A673 (cell line): ENCODE data around the gene GLTP. TPM values are rescaled to one million over a fixed set of nuclear protein-coding genes. Genes with fewer than 3 reads are reported as not detected.

Experiments
- BruUV-seq: library from RNA; stranded (reverse); fragments of 400-500 nt; replicated peaks from 2 replicates; lab custom pipeline; 2021; lab: Mats Ljungman, UMichigan
- CTCF ChIA-PET: fragments of 300-600 bp; sonication (Branson Sonifier 250); formaldehyde crosslinking; loops from one replicate; lab custom pipeline; 2022; ENCODE audit warnings: antibody characterized with exemption; lab: Charles Lee
- POLR2A ChIA-PET: fragments of 300-600 bp; sonication (Branson Sonifier 250); formaldehyde crosslinking; loops from one replicate; lab custom pipeline; 2022; ENCODE audit warnings: antibody characterized with exemption; ENCODE audit not compliant: low non-redundant PET; lab: Charles Lee
- DNase-seq: peaks from one replicate; pipeline ENCODE4 v3.0.0-alpha.2; 2015; ENCODE audit warnings: low spot score
- H3K27ac ChIP-seq: fragments of 200-600 bp; sonication (generic); 2 replicates; pipeline ENCODE4 v1.5.1; 2016; ENCODE audit warnings: mixed run types, low read depth, mild to moderate bottlenecking, mixed read lengths, antibody characterized with exemption, low read length; ENCODE audit not compliant: poor library complexity, severe bottlenecking
- H3K27me3 ChIP-seq: fragments of 200-600 bp; sonication (generic); replicated peaks from 2 replicates; pipeline ENCODE4 v1.6.1; 2017; ENCODE audit warnings: mixed run types, low read depth, mild to moderate bottlenecking, mixed read lengths, antibody characterized with exemption, low read length; ENCODE audit not compliant: insufficient read depth, poor library complexity
- H3K36me3 ChIP-seq: fragments of 200-600 bp; sonication (generic); 2 replicates; pipeline ENCODE4 v1.6.1; 2016; ENCODE audit warnings: mixed run types, mild to moderate bottlenecking, mixed read lengths, antibody characterized with exemption, low read length; ENCODE audit not compliant: insufficient read depth, poor library complexity, severe bottlenecking
- H3K4me1 ChIP-seq: fragments of 200-600 bp; sonication (generic); 2 replicates; pipeline ENCODE4 v1.6.1; 2017; ENCODE audit warnings: mixed run types, mild to moderate bottlenecking, mixed read lengths, antibody characterized with exemption, low read length; ENCODE audit not compliant: insufficient read depth, poor library complexity, severe bottlenecking
- H3K4me3 ChIP-seq: fragments of 200-600 bp; sonication (generic); 2 replicates; pipeline ENCODE4 v1.5.1; 2016; ENCODE audit warnings: low read depth, mixed run types, mild to moderate bottlenecking, mixed read lengths, low read length; ENCODE audit not compliant: poor library complexity, severe bottlenecking
- H3K9me3 ChIP-seq: fragments of 200-600 bp; sonication (generic); 2 replicates; pipeline ENCODE4 v1.6.1; 2016; ENCODE audit warnings: mixed run types, low read depth, mild to moderate bottlenecking, mixed read lengths, antibody characterized with exemption, low read length; ENCODE audit not compliant: poor library complexity, severe bottlenecking
- EZH2 ChIP-seq: fragments of 200-600 bp; sonication (generic); IDR thresholded peaks from 2 replicates; pipeline ENCODE4 v1.6.1; 2017; ENCODE audit warnings: borderline replicate concordance, low read depth, mild to moderate bottlenecking, mixed read lengths, antibody characterized with exemption, low read length; ENCODE audit not compliant: poor library complexity, severe bottlenecking
- intact Hi-C: fragments of 100-400 bp; cut with micrococcal nuclease; formaldehyde crosslinking; loops from one replicate; pipeline ENCODE4 v1.10.0; 2022; ENCODE audit not compliant: unreplicated experiment
- microRNA-seq: library from miRNA; unstranded; fragments of <30 nt; microRNA quantifications from one replicate; pipeline ENCODE4 v1.2.0, GENCODE V29; 2021
- total RNA-seq: library from RNA; stranded (reverse); gene quantifications from 2 replicates; pipeline ENCODE4 v1.2.3, GENCODE V29; 2021
- TF ChIP-seq, protein P1 (sequence below): fragments of 300-800, 200-600 bp; sonication (generic); conservative IDR thresholded peaks from 2 replicates; pipeline ENCODE4 v1.5.1; 2017; ENCODE audit warnings: low read depth, mild to moderate bottlenecking, antibody characterized with exemption, low read length, moderate library complexity, mixed read lengths

GLTP gene
- total RNA-seq, 1 experiment from 2014 or later: 20.2 TPM

DNA sequence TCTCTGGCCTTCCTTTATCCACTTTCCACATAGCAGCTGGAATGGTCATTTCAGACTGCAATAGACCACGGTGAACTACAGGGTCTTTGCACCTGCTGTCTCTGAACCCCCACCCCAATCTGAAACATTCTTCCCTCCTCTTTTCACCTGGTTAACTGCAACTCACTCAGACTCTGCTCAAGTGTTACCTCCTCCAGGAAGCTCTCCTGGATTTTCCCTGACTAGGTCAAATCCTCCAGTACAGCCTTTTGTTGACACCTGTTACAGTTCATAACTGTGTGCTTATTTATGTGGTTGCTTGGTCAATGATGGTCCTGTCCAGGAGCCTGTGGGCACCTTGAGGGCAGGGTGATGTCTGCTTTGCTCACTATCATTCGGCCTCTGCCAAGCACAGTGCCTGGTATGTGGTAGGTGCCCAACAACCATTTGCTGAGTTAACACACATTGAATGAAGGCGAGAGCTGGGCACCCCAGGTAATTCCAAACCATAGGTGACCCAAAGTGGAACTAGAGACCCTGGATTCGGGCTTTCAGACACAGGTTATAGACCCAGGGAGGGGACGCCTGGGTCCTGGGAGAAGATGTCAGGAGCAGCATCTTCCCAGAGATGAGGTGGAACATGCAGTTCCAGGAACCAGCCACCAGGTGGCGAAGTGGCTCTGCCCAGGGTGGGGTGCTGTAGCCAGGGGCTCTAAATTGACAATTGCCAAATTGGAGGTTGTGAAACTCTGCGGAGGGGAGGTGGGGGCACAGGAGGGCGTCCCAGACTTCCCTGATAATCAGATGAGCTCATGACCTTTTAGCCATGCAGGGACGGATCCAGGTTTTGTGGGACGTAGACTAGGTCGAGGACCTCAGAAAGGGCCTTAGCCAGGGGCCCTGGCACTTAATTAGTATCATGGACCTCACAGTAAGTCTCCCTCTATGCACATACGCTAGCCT, 75.2 kb downstream of the GLTP start:
- Histone ChIP-seq H3K27ac (no peak overlapping the region), H3K36me3 (no peaks in the 10 kb centered on the region), H3K27me3 (no peaks in the 10 kb centered on the region), H3K9me3 (no peaks in the 10 kb centered on the region), H3K4me1 (no peaks in the 10 kb centered on the region), H3K4me3 (no peak overlapping the region)
- TF ChIP-seq EZH2: no peak
- TF ChIP-seq, protein P1, sequence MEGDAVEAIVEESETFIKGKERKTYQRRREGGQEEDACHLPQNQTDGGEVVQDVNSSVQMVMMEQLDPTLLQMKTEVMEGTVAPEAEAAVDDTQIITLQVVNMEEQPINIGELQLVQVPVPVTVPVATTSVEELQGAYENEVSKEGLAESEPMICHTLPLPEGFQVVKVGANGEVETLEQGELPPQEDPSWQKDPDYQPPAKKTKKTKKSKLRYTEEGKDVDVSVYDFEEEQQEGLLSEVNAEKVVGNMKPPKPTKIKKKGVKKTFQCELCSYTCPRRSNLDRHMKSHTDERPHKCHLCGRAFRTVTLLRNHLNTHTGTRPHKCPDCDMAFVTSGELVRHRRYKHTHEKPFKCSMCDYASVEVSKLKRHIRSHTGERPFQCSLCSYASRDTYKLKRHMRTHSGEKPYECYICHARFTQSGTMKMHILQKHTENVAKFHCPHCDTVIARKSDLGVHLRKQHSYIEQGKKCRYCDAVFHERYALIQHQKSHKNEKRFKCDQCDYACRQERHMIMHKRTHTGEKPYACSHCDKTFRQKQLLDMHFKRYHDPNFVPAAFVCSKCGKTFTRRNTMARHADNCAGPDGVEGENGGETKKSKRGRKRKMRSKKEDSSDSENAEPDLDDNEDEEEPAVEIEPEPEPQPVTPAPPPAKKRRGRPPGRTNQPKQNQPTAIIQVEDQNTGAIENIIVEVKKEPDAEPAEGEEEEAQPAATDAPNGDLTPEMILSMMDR: peak; percentile 93
- peak; percentile 62 for DNase-seq
- intact Hi-C loops: loop anchor here (1.0 kb wide), 2 partner anchors 40 to 75 kb away; partner anchors contain the start of gene GLTP
- ChIA-PET POLR2A (no interaction called here), CTCF (interaction anchor here (0.5 to 1.6 kb wide), 4 partner anchors 40 to 386 kb away, joined by 3 to 5 read pairs (median 4); no protein-coding TSS in a partner anchor)
- BruUV-seq: no TSS peak

- Histone ChIP-seq H3K27ac (no peak overlapping the region), H3K36me3 (no peaks in the 10 kb centered on the region), H3K4me1 (no peaks in the 10 kb centered on the region), H3K27me3 (no peaks in the 10 kb centered on the region), H3K9me3 (no peaks in the 10 kb centered on the region), H3K4me3 (no peak overlapping the region)
- TF ChIP-seq EZH2: no peak
- TF ChIP-seq, protein P1: no peak
- no TSS peak for BruUV-seq
- intact Hi-C loops: no loop called here
- ChIA-PET CTCF (interaction anchor here (1.2 kb wide), 1 partner anchor 42 kb away, joined by 5 read pairs; no protein-coding TSS in a partner anchor), POLR2A (no interaction called here)
- DNase-seq: no peak
These were observed 76.7 kb downstream of the GLTP start for GRCh38 chr12:109803678-109804077.

GRCh38 chr12:109802828-109803227, 77.5 kb downstream of the GLTP start:
- ChIA-PET CTCF (interaction anchor here (0.7 kb wide), 1 partner anchor 14 kb away, joined by 3 read pairs; no protein-coding TSS in a partner anchor), POLR2A (interaction anchor here (0.7 kb wide), 1 partner anchor 374 kb away, joined by 4 read pairs; no protein-coding TSS in a partner anchor)
- intact Hi-C loops: no loop called here
- no peaks in the 10 kb centered on the region for H3K36me3 ChIP-seq
- no TSS peak for BruUV-seq
- no peaks in the 10 kb centered on the region for H3K4me1 ChIP-seq
- H3K9me3 ChIP-seq: no peaks in the 10 kb centered on the region
- DNase-seq: no peak
- H3K27me3 ChIP-seq: no peaks in the 10 kb centered on the region
- TF ChIP-seq, protein P1: no peak
- TF ChIP-seq EZH2: no peak
- no peak overlapping the region for H3K27ac ChIP-seq
- no peak overlapping the region for H3K4me3 ChIP-seq

Small RNA genes lying within 50 kb of the gene (microRNA-seq; reads per million reads assigned to microRNA genes)
- gene MIR4497: not detected

Other genes starting within 250 kb of the GLTP start
- 3.9 and 5.5 TPM in 2 replicates for gene FAM222A, start 166.7 kb downstream of the GLTP start, total RNA-seq
- 0.11 and 0.33 TPM in 2 replicates for gene TRPV4, start 47.1 kb downstream of the GLTP start, total RNA-seq
- gene TCHP, start 19.7 kb upstream of the GLTP start, total RNA-seq: 33.4 and 40.4 TPM in 2 replicates
- 47.3 and 48.1 TPM in 2 replicates for gene GIT2, start 115.8 kb upstream of the GLTP start, total RNA-seq
- gene ANKRD13A, start 118.9 kb upstream of the GLTP start, total RNA-seq: 19.8 and 22.6 TPM in 2 replicates
- 14.5 and 15.8 TPM in 2 replicates for gene C12orf76, start 168.0 kb upstream of the GLTP start, total RNA-seq
- gene IFT81, start 243.8 kb upstream of the GLTP start, total RNA-seq: 32.9 and 37.3 TPM in 2 replicates